ENCODE results near the gene ROR1.

DNA sequence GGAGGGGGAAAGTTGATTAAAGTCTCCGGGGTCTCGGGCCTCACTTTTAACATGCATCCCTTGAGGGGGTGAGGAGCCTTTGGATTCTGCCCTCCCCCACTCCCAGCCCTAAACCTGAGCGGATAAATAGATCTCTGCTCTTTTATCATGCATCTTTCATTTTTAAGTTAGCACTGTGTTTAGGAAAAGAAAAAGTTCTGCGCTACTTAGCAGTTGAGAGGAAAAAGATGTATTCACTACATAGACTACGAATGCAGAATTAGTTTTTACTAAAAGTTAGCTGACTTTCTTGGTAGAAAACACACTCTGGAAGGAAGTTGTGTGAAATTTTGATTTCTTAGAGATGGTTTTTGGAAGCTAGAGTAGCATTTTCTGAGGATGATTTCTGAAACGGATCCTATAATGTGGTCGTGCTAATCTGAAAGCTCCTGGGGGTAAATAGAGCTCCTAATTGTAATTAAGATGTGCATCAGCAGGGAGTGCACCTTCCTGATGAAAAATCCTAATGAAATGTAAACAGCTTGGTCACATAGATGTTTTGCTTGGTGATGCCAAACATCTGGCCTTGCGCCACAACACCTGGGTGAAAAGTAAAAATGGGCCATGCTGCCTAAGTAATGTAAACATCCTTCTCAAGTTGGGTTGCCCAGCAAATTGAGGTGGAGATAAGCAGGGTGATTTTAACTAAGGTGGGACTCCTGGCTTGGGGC is 1.8 kb downstream of the ROR1 start:
- TF ChIP-seq ZNF274 (IDR thresholded peaks at IDR 0.05; ENCODE audit: insufficient read depth, insufficient read length) (no peak), EP300 (IDR thresholded peaks at IDR 0.05; ENCODE audit: borderline replicate concordance in 1 of 2, control insufficient read depth in 1 of 2, low read depth in 2 of 2, low read length in 2 of 2) (no peak), CEBPB (IDR thresholded peaks at IDR 0.05; ENCODE audit: borderline replicate concordance in 1 of 2, low read depth in 2 of 2, low read length in 2 of 2) (no peak), TAF1 (IDR thresholded peaks at IDR 0.05; ENCODE audit: borderline replicate concordance, low read depth, low read length) (no peak), CBX5 (IDR thresholded peaks at IDR 0.05; ENCODE audit: low read depth) (no peak), POLR2A (IDR thresholded peaks at IDR 0.05; ENCODE audit: low read depth, low read length) (no peak)
- TF ChIP-seq, protein P1, sequence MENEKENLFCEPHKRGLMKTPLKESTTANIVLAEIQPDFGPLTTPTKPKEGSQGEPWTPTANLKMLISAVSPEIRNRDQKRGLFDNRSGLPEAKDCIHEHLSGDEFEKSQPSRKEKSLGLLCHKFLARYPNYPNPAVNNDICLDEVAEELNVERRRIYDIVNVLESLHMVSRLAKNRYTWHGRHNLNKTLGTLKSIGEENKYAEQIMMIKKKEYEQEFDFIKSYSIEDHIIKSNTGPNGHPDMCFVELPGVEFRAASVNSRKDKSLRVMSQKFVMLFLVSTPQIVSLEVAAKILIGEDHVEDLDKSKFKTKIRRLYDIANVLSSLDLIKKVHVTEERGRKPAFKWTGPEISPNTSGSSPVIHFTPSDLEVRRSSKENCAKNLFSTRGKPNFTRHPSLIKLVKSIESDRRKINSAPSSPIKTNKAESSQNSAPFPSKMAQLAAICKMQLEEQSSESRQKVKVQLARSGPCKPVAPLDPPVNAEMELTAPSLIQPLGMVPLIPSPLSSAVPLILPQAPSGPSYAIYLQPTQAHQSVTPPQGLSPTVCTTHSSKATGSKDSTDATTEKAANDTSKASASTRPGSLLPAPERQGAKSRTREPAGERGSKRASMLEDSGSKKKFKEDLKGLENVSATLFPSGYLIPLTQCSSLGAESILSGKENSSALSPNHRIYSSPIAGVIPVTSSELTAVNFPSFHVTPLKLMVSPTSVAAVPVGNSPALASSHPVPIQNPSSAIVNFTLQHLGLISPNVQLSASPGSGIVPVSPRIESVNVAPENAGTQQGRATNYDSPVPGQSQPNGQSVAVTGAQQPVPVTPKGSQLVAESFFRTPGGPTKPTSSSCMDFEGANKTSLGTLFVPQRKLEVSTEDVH (IDR thresholded peaks at IDR 0.05; ENCODE audit: low read depth, partially characterized antibody) = no peak
- TF ChIP-seq, protein P2, sequence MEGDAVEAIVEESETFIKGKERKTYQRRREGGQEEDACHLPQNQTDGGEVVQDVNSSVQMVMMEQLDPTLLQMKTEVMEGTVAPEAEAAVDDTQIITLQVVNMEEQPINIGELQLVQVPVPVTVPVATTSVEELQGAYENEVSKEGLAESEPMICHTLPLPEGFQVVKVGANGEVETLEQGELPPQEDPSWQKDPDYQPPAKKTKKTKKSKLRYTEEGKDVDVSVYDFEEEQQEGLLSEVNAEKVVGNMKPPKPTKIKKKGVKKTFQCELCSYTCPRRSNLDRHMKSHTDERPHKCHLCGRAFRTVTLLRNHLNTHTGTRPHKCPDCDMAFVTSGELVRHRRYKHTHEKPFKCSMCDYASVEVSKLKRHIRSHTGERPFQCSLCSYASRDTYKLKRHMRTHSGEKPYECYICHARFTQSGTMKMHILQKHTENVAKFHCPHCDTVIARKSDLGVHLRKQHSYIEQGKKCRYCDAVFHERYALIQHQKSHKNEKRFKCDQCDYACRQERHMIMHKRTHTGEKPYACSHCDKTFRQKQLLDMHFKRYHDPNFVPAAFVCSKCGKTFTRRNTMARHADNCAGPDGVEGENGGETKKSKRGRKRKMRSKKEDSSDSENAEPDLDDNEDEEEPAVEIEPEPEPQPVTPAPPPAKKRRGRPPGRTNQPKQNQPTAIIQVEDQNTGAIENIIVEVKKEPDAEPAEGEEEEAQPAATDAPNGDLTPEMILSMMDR (IDR thresholded peaks at IDR 0.05 in 2 of 3, conservative IDR thresholded peaks at IDR 0.05 in 1 of 3; ENCODE audit: control insufficient read depth in 2 of 3, extremely low read depth in 1 of 3, insufficient read depth in 1 of 3, low read depth in 3 of 3, low read length in 3 of 3) = no peak
